Suprapubic skin (tissue), 4 donors: ENCODE measurements around the gene CLMN.

Experiments used
- CTCF ChIP-seq, 2 donors: fragments of 200-600 bp in 1 of 2; fragments of 450-650 bp in 1 of 2; sonication (generic) in 1 of 2; IDR thresholded peaks; one replicate each; pipeline ENCODE4 v1.5.1; 2016 to 2019; ENCODE audit warnings: antibody characterized with exemption in 2 of 2, mild to moderate bottlenecking in 1 of 2, moderate library complexity in 1 of 2
- EP300 ChIP-seq: sonication (generic); formaldehyde crosslinking; IDR thresholded peaks from one replicate; pipeline ENCODE4 v1.6.1; 2017; ENCODE audit warnings: antibody characterized with exemption
- POLR2A ChIP-seq, 2 donors: fragments of 450-650 bp; IDR thresholded peaks; one replicate each; pipeline ENCODE4 v1.6.1; 2017; ENCODE audit warnings: antibody characterized with exemption in 2 of 2, mild to moderate bottlenecking in 2 of 2, moderate library complexity in 2 of 2
- POLR2AphosphoS5 ChIP-seq, 3 donors: sonication (generic); formaldehyde crosslinking; IDR thresholded peaks; one replicate each; pipeline ENCODE4 v1.6.1; 2017; ENCODE audit warnings: antibody characterized with exemption in 3 of 3

DNA sequence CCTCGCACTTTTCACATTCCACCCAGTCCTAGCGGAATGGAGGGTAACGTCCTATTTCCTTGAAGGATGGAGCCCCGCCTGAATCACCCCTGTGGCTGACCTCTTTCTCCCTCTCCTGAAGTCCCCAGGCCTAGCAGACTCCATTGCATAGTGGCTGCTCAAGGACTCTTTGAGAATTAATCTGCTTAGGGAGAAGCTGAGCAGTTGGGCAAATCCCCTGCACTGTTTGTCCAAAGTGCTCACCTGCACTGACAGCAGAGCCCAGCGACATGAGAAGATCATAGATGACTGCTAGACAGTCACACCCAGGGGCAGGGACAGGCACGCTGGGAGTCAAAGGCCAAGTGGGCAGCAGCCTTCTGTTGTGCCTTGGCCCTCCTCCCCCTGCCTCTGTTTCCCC lies 124.7 kb downstream of the CLMN start:
- TF ChIP-seq CTCF (IDR thresholded peaks at IDR 0.05) (no peak), POLR2AphosphoS5 (IDR thresholded peaks at IDR 0.05) (no peak), POLR2A (IDR thresholded peaks at IDR 0.05) (no peak), EP300 (no peak)
